ENCODE results near the gene PCSK5.

Gene PCSK5

GRCh38 chr9:76090909-76091308, 200.4 kb downstream of the PCSK5 start:
- DNase-seq = no peak

GRCh38 chr9:76092572-76092971, 202.1 kb downstream of the PCSK5 start:
- DNase-seq = no peak

GRCh38 chr9:76095585-76095984, 205.1 kb downstream of the PCSK5 start:
- DNase-seq = no peak

GRCh38 chr9:76099516-76099915, 209.0 kb downstream of the PCSK5 start:
- DNase-seq = no peak

DNA sequence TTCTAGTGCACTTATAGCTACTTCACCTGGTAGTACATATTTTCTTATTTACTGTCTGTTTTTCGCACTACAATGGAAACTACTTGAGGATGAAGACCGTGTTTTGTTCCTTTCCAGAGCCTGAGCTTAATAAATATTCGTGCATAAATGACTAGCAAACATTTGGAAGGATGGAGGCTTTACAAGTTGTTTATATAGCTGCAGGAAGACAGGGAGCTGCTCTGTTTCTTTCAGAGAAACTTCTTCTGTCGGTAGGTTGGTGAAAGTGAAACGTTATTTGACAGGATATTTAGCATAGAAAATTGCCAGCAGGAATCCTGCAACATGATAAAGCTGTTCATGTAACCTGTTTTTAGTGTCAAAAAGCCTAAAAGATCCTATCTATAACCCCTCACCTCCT, 210.6 kb downstream of the PCSK5 start:
- DNase-seq = no peak

GRCh38 chr9:76101491-76101890, 211.0 kb downstream of the PCSK5 start:
- no peak for DNase-seq

GRCh38 chr9:76101947-76102346, 211.5 kb downstream of the PCSK5 start:
- DNase-seq = no peak

GRCh38 chr9:76103531-76104315, 213.2 kb downstream of the PCSK5 start:
- DNase-seq = no peak

DNA sequence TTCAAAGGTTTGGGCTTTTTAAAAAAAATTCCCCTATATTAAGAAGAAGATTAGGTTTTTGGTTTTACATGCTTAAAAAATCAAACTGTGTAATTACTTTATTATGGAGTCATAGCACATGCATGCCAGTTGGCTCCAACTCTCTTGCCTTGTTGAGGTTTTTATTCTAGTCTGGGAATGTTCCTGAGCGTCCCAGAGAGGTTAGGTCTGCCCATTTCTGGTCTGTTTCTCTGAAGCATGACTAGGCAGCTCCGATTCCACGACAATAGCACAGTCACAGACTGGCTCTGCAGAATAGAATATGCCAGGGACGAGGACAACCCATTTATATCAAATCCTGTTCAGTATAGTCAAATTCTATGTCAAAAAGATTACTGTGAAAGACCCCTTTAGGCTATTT, 217.0 kb downstream of the PCSK5 start:
- DNase-seq = no peak

GRCh38 chr9:76109953-76110352, 219.5 kb downstream of the PCSK5 start:
- no peak for DNase-seq

DNA sequence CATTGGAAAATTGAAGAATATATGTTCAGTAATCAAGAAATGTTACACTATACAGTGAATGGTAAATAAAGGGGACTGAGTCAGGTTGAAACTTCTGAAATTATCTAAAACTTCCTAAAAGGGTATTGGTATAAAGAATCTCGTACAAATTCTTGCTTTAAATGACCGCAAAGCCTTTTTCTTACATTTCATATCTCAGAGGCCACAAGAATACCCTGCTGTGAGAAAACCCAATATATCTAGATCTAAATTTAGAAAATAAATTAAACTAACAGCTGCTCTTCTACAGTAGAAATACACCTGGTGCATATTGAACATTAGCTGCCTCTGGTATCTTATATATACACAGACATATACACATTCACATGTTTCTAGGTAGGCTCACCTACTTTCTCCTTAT, 221.7 kb downstream of the PCSK5 start:
- DNase-seq = no peak

GRCh38 chr9:76114144-76114543, 223.7 kb downstream of the PCSK5 start:
- no peak for DNase-seq

DNA sequence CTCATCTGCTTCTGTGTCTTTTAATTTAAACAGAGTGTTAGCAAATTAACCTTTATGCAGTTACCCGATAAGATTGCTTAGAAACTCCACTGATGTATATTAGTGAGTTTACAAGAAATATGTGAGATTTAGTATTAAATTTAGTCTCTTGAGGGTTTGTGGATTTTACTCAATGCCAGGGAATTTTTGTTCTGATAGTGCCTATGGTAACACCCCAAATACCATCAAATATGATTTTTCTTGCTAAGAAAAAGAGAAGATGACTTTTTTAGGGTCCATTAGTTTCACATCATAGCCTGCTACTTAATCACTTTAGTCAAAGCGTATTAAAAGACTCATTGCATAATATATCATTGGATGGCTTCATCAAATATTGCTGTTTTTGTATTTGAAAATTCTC, 224.9 kb downstream of the PCSK5 start:
- DNase-seq = no peak

DNA sequence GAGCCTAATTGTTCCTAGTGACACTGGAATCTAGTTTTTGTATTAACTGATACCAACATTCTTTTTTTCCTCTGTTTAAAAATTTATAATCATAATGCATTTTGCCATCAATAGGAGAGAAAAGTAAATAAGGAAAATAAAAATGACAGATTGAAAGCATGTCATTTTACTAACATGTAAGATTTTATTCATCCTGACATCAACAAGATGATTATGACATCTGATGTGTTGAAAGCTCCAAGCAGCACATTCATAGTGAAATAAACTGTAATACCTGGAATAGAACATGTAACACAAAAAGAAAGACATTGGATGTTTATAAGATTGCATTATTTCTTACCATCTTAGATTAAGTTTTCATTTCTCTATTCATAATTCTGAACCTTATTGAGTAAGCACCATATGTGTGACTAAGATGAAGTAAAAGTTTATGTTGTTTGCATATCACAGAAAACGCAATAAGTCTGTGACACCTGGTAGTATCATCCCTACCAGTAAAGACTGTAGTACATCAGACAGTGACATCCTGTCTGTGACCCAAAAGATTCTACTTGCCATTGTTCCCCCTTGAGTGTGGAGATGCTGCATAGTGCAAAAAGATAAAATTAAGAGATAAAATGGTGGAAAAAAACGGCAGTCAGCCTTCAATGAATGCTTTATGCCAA, 225.6 kb downstream of the PCSK5 start:
- no peak for DNase-seq

- no peak for DNase-seq
Measured at GRCh38 chr9:76116913-76117312, 226.4 kb downstream of the PCSK5 start.

GRCh38 chr9:76127637-76128036, 237.2 kb downstream of the PCSK5 start:
- DNase-seq = no peak

DNA sequence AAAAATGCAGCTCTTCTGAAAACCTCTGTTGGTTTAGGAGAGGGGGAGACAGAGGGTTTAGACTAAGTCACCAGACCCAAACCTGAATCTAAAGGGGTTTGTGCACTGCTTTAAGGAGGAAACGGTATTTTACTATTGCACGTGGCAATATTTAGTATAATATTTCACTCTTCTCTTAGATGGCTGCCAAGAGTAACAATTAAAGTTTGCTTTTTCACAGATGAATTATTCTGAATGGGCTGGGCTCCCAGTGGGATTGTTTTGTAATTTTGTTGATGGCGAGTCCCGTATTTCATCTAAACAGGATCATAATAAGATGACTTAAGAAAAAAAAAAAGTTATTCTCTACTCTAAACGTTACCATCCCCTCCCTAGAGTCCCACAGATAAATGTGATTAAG, 245.4 kb downstream of the PCSK5 start:
- DNase-seq = no peak

- DNase-seq = peak; percentile 26
Measured at GRCh38 chr9:76136986-76137385, 246.5 kb downstream of the PCSK5 start.

- no peak for DNase-seq
Measured at GRCh38 chr9:76137931-76138330, 247.5 kb downstream of the PCSK5 start.

- DNase-seq = no peak
Measured at GRCh38 chr9:76138360-76138759, 247.9 kb downstream of the PCSK5 start.

GRCh38 chr9:76143834-76144233, 253.4 kb downstream of the PCSK5 start:
- DNase-seq = no peak

DNA sequence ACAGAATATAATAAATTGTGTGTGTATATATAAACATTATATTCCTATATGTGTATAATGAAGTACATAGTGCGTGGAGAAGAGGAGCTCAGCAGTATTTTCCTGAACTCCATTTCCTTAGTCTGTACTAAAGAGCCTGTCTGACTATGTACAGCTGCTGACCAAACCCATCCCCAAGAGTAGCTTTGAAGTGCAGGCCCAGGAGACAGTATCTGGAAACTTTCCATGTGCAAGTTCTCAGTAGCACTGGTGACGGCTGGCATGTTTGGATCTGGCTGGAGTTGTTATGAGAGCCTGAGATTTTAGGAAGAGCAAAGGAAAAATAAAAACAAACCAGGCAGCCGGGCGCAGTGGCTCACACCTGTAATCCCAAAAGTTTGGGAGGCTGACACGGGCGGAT, 259.5 kb downstream of the PCSK5 start:
- DNase-seq = no peak

- DNase-seq = no peak
Measured at GRCh38 chr9:76151267-76151666, 260.8 kb downstream of the PCSK5 start.

DNA sequence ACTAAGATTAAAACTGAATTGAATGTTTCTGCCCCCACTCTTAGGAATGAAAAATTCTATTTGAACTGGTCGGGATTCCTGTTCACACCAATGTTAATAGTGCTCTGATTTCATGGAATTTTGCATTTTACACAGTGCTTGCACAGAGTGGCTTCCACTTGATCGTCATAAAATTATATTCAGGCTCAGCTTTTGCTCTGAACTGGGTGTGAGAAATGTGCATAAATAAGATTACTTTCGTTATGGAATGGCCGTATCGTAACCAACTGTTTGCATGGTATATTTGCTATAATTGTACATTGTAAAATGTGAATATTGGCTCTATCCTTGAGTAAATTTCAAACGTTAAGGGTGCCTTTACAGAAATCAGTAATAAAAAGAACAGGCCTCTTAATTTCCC, 262.9 kb downstream of the PCSK5 start:
- no peak for DNase-seq

All from HCEC 1CT (cell line).